ENCODE measurements around the gene DERL2. TPM values are rescaled to one million over a fixed set of nuclear protein-coding genes. Genes with fewer than 3 reads are reported as not detected.

Gene DERL2
- polyA plus RNA-seq (ENCODE audit: insufficient read length in 4 of 4): 100 to 1,000 TPM in 1 of 4 donors, 10 to 100 TPM in 3; 75.5 to 102 (median 84.7) TPM

DNA sequence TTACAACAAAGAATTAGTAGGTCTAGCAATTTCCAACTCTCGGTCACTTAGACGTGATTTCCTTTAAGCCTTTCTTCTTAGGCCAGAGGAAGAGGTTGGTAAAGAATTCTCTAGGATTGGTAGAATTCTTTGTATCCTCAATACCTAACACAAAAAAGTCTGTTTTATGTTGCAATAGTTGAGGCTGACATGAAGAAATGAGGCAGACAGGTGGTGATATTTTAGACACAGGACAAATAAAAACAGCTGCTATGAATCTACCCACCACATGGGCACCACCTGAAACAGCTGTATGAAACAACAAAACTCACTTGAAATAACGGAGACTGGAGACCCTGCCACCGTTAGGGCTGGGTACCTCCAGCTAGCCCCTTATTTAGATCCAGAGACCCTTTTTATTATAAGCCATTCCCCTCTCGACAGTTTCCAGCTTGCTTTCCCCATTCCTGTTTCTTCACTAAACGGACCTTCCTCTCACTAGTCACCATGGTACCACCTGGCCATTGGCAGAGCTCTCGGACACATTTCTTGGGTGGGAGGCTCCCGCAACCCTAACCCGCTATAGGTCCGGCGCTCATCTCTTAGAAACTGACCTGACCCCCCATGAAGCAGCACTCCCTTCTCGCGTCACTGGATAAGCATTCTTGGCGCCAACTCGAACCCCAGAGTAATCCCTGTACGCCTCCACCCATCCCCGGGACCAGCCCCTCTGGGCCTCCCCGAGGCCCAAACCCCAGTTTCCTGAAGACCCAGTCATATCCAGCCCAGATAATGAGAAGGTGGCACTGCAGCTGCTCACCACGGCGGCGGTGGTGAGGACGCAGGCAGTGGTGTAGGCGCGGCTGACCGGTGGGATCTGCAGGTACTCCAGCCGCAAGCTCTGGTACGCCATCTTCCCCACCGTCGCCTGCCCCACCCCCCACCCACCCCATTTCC, at the start of gene DERL2:
Gene DERL2 (minus strand): TSS at position 909 of the 936 bp plus-strand sequence. CDS start 17 bp downstream, at position 892.
- DNase-seq (ENCODE audit: low read depth in 4 of 4, low spot score in 3 of 4): no peak

DNA sequence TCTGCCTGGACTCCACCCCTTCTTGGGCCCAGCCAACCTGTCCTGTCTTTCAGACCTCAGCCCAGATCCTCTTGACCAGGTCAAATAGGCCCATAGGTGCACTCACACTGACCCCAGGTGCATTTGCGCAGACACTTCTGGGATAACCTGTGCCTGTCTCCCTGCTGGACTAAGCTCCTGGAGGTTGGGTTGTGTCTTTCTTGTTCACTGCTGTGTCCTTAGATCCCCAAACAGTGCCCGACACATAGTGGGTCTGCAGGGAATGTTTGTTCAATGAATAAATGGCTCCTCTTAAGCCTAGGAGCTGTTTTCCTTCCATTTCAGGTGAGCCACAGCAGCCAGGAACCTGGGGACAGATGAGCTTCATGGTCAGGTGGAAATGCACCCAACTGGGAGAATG, 49.5 kb upstream of the DERL2 start:
- no peak for DNase-seq (ENCODE audit: low read depth in 4 of 4, low spot score in 3 of 4)

DNA sequence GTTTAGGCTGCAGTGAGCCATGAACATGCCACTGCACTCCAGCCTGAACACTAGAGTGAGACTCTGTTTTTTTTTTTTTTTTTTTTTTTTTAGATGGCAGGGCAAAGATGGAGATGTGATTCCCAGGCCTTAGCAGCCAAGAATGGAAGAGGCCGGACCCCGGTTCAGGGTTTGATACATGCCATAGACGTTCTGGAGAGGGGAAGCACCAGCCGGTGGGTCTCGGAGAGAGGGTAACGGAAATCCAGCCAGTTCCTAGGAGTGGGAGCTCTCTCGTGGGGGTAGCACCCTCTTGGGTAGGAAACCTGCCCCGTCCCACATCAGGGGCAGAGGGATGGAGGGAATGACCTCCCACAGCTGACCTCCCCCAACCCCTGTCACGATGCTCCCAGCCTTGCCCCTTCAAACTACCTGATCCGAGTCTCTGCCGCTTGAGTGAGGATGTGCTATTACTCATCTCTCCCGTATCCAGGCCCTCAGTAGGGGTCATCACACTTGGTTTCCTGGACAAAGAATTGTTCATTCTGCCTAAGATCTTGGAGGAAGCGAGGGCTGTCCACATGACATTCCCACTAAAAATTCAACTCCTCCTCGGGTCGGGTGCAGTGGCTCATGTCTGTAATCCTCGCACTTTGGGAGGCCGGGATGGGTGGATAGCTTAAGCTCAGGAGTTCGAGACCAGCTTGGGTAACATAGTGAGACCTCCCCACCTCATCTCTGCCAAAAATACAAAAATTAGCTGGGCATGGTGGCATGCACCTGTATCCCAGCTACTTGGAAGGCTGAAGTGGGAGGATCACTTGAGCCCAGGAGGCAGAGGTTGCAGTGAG, 47.7 kb upstream of the DERL2 start:
- no peak for DNase-seq (ENCODE audit: low read depth in 4 of 4, low spot score in 3 of 4)

GRCh38 chr17:5532581-5532980, 46.6 kb upstream of the DERL2 start:
- no peak for DNase-seq (ENCODE audit: low read depth in 4 of 4, low spot score in 3 of 4)

- DNase-seq (ENCODE audit: low read depth in 4 of 4, low spot score in 3 of 4): no peak
Observed at GRCh38 chr17:5531085-5531418, 45.1 kb upstream of the DERL2 start.

GRCh38 chr17:5530265-5531084, 44.5 kb upstream of the DERL2 start:
- DNase-seq (ENCODE audit: low read depth in 4 of 4, low spot score in 3 of 4): no peak

- DNase-seq (ENCODE audit: low read depth in 4 of 4, low spot score in 3 of 4): no peak
Observed at GRCh38 chr17:5527601-5528250, 41.7 kb upstream of the DERL2 start.

DNA sequence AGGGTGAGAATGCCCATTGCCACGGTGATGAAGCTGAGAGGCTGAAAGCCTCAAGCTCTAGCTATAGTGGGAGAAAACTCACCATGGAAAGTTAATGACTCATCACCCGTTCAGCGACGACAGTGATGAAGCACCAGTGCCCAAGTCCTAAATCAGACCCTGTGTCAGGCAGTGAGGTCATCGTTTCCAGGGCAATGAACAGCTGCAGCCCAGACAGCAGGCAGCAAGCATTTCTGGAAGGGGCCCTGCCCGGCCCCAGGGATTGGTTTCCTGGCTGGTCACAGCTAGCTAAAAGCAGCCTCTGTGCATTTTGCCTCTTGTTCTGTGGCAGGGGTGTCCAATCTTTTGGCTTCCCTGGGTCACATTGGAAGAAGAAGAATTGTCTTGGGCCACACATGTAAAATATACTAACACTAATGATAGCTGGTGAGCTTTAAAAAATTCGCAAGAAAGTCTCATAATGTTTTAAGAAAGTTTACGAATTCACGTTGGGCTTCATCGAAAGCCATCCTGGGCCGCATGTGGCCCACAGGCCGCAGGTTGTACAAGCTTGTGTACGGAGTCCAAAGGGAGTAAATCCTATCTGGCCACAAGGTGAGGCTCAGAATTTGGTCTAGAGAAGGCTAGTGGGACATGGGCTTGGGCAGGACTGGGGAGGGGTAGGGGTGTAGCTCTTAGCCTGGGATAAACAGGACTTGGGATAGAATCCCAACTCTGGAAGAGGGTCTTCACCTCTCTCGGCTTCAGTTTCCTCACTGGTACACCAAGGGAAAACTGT, 41.0 kb upstream of the DERL2 start:
- DNase-seq (ENCODE audit: low read depth in 4 of 4, low spot score in 3 of 4): peak; percentile 63 to 88 (median 68)

DNA sequence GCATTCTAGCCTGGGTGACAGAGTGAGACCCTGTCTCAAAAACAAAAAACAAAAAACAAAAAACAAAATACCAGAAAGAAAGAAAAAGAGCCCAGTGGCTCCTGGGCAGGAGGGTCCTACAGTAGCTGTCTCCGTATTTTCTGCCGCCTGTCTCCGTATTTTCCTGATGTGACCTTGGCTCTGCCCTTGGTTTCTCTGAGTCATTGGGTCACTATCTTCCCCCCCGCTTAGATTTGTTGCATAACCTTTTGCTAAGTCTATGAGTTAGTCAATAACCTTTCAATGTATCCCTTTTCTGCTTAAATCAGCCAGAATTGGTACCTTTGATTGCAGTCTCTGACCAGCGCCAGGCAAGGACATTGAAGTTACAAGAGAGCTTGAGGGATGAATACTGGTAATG, 37.3 kb upstream of the DERL2 start:
- no peak for DNase-seq (ENCODE audit: low read depth in 4 of 4, low spot score in 3 of 4)

DNA sequence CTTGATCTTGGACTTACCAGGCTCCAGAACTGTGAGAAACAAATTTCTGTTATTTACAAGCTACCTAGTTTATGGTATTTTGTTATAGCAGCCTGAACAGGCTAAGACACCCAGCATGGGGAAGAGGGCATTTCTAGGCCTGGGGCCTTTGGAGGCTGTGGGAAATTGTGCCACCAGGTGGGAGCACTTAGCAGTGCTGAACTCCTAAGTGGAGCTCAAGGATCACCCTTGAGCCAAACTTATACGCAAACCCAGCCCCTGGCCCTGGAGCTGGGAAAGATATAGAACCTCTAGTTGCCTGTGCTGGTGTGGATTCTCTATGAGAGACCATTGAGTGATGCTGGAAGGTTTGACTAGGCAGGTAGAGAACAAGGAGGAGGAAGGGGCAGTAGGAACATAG, 36.5 kb upstream of the DERL2 start:
- no peak for DNase-seq (ENCODE audit: low read depth in 4 of 4, low spot score in 3 of 4)

DNA sequence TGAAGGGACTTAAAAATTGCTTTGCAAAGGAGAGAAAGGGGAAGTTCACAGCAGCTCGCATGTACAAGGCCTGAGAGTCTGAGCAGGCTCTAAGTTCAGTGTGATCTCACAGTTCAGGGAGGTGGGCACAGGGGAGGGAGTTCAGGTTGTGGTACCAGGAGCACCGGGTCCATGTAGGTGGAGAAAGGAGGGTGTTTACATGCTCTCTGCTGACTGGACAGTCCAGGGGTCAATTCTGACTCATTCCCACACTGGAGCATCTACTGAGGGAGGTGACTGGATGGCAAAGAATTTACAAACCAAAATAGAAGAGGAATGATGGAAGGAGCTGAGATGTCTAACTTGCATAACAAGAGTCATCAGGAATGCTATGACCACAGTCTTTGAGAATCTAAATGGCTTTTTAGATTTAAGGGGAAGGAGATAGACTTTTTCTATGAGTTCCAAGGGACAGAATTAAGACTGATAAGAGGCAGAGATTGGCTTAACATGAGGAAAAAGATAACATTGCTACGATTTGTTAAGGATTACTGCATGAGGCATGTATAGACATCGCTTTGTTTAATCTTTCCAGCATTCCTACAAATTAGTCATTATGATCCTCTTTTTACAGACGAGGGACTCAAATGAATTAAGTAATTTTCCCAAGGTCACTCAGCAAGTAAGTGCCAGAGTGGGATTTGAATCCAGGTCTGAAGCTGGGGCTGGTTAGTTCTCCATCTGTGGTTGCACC, 30.2 kb upstream of the DERL2 start:
- no peak for DNase-seq (ENCODE audit: low read depth in 4 of 4, low spot score in 3 of 4)

GRCh38 chr17:5514976-5515375, 29.0 kb upstream of the DERL2 start:
- no peak for DNase-seq (ENCODE audit: low read depth in 4 of 4, low spot score in 3 of 4)

DNA sequence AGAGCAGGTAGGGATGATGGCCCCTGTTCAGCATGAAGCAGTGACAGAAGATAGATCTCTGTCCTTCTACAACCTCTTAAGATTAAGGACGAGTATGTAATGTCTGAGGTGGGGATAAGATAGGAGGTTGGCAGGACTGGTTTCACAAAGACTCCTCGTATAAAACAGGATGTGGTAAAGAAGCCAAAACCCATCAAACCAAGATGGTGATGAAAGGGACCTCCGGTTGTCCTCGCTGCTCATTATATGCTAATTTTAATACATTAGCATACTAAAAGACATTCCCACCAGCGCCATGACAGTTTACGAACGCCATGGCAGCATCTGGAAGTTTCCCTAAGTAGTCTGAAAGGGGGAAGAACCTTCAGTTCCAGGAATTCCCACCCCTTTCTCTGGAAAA, 27.6 kb upstream of the DERL2 start:
- no peak for DNase-seq (ENCODE audit: low read depth in 4 of 4, low spot score in 3 of 4)

- no peak for DNase-seq (ENCODE audit: low read depth in 4 of 4, low spot score in 3 of 4)
Observed at GRCh38 chr17:5511401-5512225, 25.6 kb upstream of the DERL2 start.

DNA sequence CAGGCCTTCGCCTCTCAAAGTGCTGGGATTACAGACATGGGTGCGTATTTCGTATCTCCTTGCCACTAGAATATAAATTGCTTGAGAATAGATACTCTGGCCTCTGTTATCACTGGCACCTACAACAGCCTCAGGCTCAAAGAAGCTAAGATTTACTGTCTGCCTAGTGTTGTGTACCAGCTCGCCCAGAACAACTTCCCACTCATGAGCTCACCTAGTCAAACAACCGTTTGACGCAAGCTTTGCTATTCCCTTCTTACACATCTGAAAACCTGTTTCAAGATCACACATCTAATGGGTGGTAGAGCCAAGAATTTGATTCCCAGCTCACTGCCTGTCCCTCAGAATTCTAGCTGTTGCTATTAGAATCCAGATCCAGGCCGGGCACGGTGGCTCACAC, 24.8 kb upstream of the DERL2 start:
- DNase-seq (ENCODE audit: low read depth in 4 of 4, low spot score in 3 of 4): no peak

GRCh38 chr17:5509482-5509881, 23.5 kb upstream of the DERL2 start:
- no peak for DNase-seq (ENCODE audit: low read depth in 4 of 4, low spot score in 3 of 4)

- no peak for DNase-seq (ENCODE audit: low read depth in 4 of 4, low spot score in 3 of 4)
Observed at GRCh38 chr17:5508810-5509209, 22.8 kb upstream of the DERL2 start.

DNA sequence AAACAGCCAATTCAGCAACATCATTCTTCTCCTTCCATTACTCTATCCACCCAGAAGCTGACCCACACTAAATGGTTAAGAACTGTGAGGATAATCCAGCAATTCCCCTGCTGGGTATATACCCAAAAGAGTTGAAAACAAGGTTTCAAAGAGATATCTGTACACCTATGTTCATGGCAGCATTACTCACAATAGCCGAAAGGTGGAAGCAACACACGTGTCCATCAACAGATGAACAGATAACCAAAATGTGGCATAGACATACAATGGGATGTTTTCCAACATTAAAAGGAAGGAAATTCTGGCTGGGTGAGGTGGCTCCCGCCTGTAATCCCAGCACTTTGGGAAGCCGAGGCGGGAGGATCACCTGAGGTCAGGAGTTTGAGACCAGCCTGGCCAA, 20.3 kb upstream of the DERL2 start:
- no peak for DNase-seq (ENCODE audit: low read depth in 4 of 4, low spot score in 3 of 4)
